Liver (tissue), 3 donors: Measurements from ENCODE around the gene CXCL17.

ENCODE experiments used
- ATF3 ChIP-seq: IDR thresholded peaks from 2 replicates; pipeline ENCODE4 v1.6.1; 2016; ENCODE audit warnings: antibody characterized with exemption
- CTCF ChIP-seq: fragments of 150-350 bp; IDR thresholded peaks from 2 replicates; pipeline ENCODE4 v1.5.1; 2017; ENCODE audit warnings: improper control_type of control experiment, low read depth, low read length; ENCODE audit not compliant: missing input control
- EGR1 ChIP-seq, 2 donors: IDR thresholded peaks; 2 replicates each; pipeline ENCODE4 v1.6.1; 2016 to 2018; ENCODE audit warnings: antibody characterized with exemption in 2 of 2, low read depth in 2 of 2
- FOXA2 ChIP-seq: IDR thresholded peaks from 2 replicates; pipeline ENCODE4 v1.6.1; 2016; ENCODE audit warnings: antibody characterized with exemption
- GABPA ChIP-seq, 2 donors: IDR thresholded peaks in 1 of 2; conservative IDR thresholded peaks in 1 of 2; 2 replicates each; pipeline ENCODE4 v1.6.1; 2016; ENCODE audit warnings: antibody characterized with exemption in 2 of 2, mild to moderate bottlenecking in 1 of 2, moderate library complexity in 1 of 2
- JUND ChIP-seq, 2 donors: IDR thresholded peaks; 2 replicates each; pipeline ENCODE4 v1.6.1; 2016; ENCODE audit warnings: antibody characterized with exemption in 2 of 2
- RAD21 ChIP-seq, 2 donors: IDR thresholded peaks; 2 replicates each; pipeline ENCODE4 v1.6.1; 2016; ENCODE audit warnings: antibody characterized with exemption in 2 of 2, mild to moderate bottlenecking in 2 of 2
- TAF1 ChIP-seq: conservative IDR thresholded peaks from 2 replicates; pipeline ENCODE4 v1.6.1; 2016; ENCODE audit warnings: antibody characterized with exemption, mild to moderate bottlenecking
- ZBTB33 ChIP-seq: IDR thresholded peaks from 2 replicates; pipeline ENCODE4 v1.6.1; 2016; ENCODE audit warnings: antibody characterized with exemption
- donor health status: healthy.
- donor health status: healthy.

- TF ChIP-seq CTCF (no peak), ATF3 (no peak), EGR1 (IDR thresholded peaks at IDR 0.05; ENCODE audit: low read depth in 2 of 2) (no peak), TAF1 (no peak), FOXA2 (no peak), RAD21 (IDR thresholded peaks at IDR 0.05) (no peak), GABPA (IDR thresholded peaks at IDR 0.05 in 1 of 2, conservative IDR thresholded peaks at IDR 0.05 in 1 of 2) (no peak), JUND (IDR thresholded peaks at IDR 0.05) (no peak), ZBTB33 (no peak)
Observed at GRCh38 chr19:42459926-42460325, 17.2 kb upstream of the CXCL17 start.
